ENCODE data around the gene LIMS1.
"Not testable (repeated sequence)": the region's sequence is repeated elsewhere in the genome, so short reads cannot be mapped to it uniquely, and the experiment has no call there.

Gene LIMS1

GRCh38 chr2:108670282-108670681, 136.0 kb downstream of the LIMS1 start:
- not testable (repeated sequence) for DNase-seq

DNA sequence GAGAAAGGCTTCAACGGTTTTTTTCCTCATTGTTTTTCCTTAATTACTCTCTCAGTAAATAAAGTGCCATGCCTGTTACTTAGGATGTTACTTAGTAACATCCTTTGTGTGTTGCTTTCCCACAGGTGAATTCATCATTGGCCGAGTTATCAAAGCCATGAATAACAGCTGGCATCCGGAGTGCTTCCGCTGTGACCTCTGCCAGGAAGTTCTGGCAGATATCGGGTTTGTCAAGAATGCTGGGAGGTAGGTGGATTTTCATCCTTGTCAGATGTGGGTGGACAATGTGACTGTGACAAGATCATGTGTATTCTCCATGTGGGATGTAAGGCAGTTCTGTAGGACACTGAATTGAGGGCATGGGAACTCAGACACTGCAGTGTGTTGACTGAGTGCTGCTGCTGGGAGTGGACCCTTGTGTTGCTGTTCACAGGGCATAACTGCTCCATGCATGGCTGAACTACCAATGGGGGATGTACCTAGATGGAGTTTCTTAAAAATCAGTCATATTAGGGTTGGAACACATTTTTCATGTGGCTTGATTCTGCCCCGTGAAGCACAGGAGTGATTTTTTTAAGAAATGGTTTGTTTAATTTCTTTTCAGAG, 138.0 kb downstream of the LIMS1 start:
- not testable (repeated sequence) for DNase-seq

GRCh38 chr2:108676522-108676921, 142.3 kb downstream of the LIMS1 start:
- not testable (repeated sequence) for DNase-seq

DNA sequence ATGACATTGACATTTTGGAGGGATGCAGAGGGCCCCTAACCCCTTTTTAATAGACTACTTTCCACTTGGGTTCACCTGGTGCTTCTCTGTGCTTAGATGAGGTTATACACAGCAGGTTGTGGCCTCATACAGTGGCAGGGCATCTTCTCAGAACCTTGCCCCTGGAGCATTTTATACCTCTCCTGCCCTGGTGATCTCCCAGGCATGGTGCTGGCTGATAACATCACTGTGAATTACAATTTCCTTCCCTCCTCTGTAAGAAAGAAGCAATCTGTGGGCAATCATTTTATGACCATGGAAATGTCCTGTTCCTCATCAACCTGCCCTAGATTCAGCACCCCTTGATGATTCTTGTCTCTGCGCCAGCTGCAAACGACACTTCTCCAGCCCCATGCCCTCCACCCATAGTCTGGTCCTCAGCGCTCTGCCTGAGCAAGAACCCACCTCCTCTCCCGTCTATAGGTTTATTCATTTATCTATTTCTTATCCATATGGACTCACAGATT, 143.0 kb downstream of the LIMS1 start:
- DNase-seq: not testable (repeated sequence)

GRCh38 chr2:108678198-108678651, 144.0 kb downstream of the LIMS1 start:
- not testable (repeated sequence) for DNase-seq

DNA sequence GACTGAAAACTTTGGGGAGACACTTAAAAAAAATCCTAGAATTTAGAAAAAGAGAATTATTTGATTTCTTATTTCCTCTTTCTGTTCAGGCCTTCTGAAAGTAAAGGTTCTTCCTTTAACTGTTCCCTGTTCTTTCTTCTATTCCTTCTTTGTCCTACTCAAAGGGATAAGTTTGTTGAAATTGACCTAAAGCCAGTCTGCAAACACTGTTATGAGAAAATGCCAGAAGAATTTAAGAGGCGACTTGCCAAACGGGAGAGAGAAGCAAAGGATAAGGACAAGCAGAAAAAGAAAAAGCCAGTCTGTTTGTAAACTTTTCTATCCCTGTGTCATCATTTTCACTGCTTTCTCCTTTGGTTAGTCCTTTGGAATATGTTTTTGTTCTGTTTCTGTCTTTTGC, 146.5 kb downstream of the LIMS1 start:
- DNase-seq: not testable (repeated sequence)

DNA sequence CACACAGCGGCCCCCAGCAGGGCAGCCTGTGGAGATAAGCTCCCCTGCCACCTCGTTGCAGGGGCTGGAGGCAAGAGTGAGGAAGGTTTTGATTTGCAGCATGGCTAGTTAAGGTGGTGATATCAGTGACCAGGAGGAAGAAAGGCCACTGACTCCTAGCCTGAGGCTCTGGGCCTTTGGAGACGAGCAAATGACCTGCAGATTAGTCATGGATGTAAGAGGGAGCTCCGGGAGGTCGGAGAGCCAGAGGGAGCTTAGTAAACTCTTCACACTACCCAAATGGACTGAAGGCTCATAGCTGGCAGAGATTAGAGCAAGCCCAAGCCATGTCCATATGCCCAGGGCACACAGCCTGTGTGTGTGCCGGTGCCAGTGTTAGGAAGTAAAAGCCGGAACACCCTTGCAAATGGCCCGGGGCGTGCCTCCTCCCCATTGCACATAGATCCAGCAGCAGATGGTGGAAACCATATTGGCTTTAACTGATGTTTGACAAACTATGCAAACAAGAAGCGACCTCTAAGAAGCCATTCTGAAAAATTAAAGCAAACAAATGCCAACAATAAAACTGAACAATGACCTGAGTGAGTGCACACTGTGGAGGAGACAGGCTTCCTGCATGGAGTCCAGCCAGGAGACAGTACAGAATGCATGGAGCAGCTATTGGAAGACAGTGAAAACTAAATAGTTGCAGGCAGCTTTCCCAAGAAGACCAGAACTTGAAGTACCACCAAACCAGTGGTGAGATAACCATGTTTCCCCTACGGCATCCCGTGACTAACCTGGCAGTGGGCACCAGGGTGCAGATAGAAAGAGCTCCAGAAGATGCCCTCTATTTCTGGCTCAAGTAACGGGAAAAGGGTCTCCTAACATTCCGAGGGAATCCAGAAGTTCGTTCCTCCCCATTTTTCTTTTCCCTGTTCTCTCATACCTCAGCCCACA, 154.8 kb downstream of the LIMS1 start:
- DNase-seq: not testable (repeated sequence)

GRCh38 chr2:108690001-108690400, 155.7 kb downstream of the LIMS1 start:
- DNase-seq: not testable (repeated sequence)

DNA sequence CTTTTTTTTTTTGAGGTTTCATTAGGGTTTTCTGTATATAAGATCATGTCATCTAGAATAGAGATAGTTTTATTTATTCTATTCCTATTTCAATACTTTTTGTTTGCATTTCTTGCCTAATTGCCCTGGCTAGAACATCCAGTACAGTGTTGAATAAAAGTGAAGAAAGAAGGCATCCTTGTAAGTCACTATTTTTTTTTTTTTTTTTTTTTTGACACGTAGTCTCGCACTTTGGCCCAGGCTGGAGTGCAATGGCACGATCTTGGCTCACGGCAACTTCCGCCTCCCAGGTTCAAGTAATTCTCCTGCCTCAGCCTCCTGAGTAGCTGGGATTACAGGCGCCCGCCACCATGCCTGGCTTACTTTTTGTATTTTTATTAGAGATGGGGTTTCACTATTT, 157.2 kb downstream of the LIMS1 start:
- no peak for DNase-seq

- DNase-seq: no peak
Observed at GRCh38 chr2:108701208-108701607, 166.9 kb downstream of the LIMS1 start.

DNA sequence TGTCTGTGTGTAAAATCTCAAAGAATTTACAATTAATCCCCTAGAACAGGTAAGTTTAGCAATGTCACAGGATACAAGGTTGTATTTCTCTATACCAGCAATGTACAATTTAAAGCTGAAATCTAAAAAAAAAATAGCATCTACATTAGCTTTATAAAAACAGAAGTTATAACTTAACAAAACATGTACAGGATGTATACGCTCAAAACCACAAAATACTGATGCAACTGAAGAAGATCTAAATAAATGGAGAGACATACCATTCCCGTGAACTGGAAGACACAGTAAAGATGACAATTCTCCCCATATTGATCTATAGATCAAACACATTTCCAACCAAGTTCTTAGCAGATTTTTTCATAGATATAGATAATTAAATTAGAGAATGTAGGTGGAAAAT, 167.5 kb downstream of the LIMS1 start:
- no peak for DNase-seq

DNA sequence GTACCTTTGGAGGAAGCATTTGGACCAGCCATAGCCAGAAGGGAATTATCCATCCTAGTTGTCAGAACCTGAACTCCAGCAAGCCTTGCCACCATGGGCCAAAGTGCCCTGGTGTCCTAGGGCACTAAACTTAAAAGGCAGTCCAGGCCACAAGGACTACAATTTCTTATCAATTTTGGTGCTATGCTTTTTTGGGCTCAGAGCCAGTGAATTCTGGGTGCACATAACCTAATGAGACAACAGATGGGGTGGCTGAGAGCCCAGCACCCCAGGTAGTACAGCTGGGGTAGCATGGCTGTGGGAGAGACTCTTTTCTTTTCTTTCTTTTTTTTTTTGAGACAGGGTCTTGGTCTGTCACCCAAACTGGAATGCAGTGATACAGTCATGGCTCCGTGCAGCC, 170.6 kb downstream of the LIMS1 start:
- DNase-seq: no peak

DNA sequence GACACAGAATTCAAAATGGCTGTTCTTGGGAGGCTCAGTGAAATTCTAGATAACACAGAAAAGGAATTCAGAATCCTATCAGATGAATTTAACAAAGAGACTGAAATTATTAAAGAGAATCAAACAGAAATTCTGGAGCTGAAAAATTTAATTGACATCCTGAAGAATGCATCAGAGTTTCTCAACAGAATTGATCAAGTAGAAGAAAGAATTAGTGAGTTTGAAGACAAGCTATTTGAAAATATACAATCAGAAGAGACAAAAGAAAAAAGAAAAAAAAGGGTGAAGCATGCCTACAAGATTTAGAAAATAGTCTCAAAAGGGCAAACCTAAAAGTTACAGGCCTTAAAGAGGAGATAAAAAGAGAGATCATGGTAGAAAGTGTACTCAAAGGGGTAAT, 173.0 kb downstream of the LIMS1 start:
- no peak for DNase-seq

GRCh38 chr2:108716971-108717370, 182.7 kb downstream of the LIMS1 start:
- not testable (repeated sequence) for DNase-seq

DNA sequence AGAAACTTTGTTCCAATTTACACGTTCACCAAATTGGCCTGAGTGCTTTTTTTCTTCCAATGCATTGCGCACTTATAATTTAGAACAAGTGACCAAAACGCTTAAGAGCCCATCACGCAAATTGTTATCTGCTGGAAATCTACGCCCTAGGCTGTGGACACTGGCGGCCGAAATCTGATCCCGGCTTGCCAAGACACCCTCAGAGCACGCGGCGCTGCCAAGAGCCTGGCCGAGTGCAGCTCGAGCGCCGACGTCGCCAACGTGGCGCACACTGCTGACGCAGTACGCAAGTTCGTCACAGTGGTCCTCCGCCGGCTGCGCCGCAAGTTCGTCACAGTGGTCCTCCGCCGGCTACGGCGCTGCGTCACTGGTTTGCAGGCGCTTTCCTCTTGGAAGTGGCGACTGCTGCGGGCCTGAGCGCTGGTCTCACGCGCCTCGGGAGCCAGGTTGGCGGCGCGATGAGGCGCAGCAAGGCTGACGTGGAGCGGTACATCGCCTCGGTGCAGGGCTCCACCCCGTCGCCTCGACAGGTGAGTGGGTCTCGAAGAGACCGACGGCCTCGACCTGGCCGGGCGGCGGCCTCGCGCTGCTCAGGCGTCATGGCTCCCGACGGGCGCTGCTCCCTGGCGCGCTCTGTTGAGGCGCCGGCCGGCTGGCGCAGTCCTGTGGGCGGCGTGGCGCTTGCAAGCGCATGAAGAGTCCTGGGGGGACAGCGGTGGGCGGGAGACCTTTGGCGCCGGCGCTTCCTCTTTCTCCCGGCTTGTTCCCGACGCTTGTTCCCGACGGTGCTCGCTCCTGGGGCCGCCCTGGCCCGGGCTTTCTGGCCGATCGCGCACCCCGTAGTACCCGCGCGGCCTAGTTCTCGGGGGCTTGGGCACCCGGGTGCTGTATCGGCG, 185.1 kb downstream of the LIMS1 start, which contains the start of gene RANBP2:
Gene RANBP2 (plus strand): TSS at position 334 of the 896 bp plus-strand sequence. CDS start 125 bp downstream, at position 459.
- peak; percentile 98 for DNase-seq

DNA sequence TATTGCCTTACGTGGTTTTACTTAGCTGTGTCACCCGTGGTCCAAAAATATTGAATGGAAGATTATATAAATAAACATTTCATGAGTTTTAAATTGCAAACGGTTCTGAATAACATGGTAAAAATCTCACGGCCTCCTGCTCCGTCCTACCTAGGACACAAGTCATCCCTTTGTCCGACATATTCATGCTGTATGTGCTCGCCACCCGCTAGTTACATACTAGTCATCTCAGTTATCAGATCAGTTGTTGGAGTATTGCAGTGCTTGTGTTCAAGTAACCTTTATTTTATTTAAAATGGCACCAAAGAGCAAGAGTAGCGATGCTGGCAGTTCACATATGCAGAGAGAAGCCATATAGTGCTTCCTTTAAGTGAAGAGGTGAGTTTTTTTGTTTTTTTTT, 191.8 kb downstream of the LIMS1 start:
- DNase-seq: not testable (repeated sequence)

DNA sequence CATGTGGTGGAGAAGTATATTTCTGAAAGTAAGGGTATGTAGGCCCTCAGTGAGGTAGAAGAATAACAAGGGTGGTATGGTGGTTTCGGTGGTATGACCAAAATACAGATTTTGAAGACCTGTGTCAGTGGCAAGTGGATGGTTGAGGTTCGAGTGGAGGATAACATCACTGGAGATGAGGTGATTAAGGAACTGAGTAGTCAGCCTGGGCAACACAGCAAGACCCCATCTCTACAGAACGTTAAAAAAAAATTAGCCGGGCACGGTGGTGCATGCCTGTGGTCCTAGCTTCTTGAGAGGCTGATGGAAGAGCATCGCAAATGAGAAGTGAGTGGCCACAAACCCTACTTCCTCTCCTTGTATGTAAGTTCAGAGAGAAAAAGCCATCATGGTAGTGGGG, 200.4 kb downstream of the LIMS1 start:
- DNase-seq: not testable (repeated sequence)
